Activated CD4-positive, alpha-beta T cell treated with anti-CD3 and anti-CD28 coated beads for 48 hours (primary cell): ENCODE data around the gene OLFML2B.

Experiments
- DNase-seq: peaks from one replicate; pipeline ENCODE4 v3.0.0-alpha.2; 2020

OLFML2B gene

DNA sequence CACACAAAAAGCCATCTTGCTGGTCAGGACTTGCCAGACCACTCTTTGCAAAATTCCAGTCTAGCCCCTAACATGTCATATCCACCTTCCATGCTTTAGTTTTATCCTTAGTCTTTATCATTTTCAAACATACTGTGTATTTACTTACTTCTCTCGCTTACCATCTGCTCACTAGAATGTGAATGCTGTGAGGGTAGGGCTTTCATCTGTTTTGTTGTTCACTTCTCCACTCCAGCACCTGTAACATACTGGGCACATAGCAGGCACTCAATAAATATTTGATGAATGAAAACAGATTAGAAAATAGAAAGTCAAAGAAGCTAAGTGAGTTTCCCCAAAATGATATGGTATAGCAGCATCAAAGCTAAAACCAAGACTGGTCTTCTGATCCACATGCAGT, 79.9 kb downstream of the OLFML2B start:
- DNase-seq: no peak

GRCh38 chr1:161941726-161942436, 81.8 kb downstream of the OLFML2B start:
- no peak for DNase-seq

DNA sequence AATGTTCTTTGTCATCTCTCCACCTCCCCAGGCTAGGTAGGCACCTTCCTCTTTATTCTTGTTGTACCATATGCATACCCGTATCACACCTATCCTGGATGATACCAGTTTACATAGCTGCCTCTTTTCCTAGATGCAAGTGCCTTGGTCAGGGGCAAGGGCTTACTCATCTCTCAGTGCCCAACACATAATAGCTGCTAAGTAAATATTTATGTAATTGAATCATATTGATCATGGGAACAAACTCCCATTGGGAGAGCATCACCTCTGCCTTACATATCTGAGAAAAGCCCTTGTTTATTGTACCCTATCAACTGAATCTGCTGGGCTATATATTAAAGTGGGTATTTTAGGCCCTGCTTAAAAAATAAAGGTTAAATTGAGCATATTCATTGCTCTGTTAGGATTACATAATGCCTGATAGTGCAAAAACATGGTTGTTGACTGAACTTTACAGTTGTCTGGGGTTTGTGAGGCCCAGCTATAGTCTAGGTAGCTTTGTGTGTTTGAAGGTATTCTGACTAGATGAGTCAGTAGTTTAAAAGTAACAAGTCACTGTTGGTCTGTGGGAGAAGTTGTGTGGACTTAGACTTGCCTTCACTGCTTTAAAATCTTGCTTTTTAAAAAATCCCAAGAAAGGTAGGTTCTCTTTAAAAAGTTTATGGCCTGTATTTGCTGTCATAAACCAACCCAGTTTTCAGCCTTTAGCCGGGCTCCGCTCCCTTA, 82.6 kb downstream of the OLFML2B start:
- DNase-seq: no peak

- no peak for DNase-seq
Observed at GRCh38 chr1:161936786-161937185, 86.9 kb downstream of the OLFML2B start.

GRCh38 chr1:161935264-161935663, 88.4 kb downstream of the OLFML2B start:
- no peak for DNase-seq

GRCh38 chr1:161933592-161934588, 89.8 kb downstream of the OLFML2B start:
- DNase-seq: no peak
